ENCODE measurements around the gene MRPL10.

Gene MRPL10

DNA sequence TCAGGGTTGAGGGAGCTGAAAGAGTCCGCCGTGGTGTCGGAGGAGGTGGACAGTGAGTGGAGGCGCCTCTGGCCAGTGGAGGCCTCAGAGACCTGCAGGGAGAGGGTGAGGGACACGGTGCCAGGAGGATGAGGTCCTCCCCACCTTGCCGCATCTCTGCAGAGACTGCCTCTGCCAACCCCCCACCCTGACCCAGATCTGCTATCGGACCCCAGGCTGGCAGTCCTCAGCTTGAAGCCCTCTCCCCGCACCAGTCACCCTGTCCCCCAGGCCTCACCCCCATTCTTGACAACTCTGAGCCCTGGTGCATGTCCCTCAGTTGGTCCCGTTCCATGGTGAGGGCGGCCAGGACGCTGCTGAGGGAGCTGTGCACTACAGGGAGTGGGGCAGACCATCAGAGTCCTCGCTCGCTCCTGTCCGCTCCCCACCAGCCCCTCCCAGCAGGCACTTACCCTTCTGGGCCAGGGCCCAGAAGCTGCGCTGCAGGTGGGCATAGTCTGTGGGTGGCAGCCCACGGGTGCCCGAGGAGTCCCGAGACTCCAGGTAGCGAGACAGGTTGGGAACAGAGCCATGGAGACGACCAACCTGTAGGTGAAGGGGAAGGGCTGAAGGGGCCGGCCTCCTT, 15.1 kb downstream of the MRPL10 start:
- Histone ChIP-seq H3K4me1 (ENCODE audit: insufficient read depth, low read length) (peaks cover 11% of the 10 kb centered on the region), H3K9ac (ENCODE audit: low read length) (no peak overlapping the region), H3K27ac (ENCODE audit: low read depth, low read length) (no peak overlapping the region), H3K9me3 (ENCODE audit: low read length) (no peaks in the 10 kb centered on the region), H3K36me3 (ENCODE audit: insufficient read depth, low read length) (peaks cover 17% of the 10 kb centered on the region), H3K4me3 (ENCODE audit: low read depth in 1 of 2, low read length in 2 of 2) (no peak overlapping the region), H3K27me3 (ENCODE audit: control insufficient read depth in 1 of 2, insufficient read depth in 2 of 2, low read length in 2 of 2) (no peaks in the 10 kb centered on the region)

- Histone ChIP-seq H3K27ac (ENCODE audit: low read depth, low read length) (no peak overlapping the region), H3K4me3 (ENCODE audit: low read depth in 1 of 2, low read length in 2 of 2) (no peak overlapping the region), H3K27me3 (ENCODE audit: control insufficient read depth in 1 of 2, insufficient read depth in 2 of 2, low read length in 2 of 2) (no peaks in the 10 kb centered on the region), H3K36me3 (ENCODE audit: insufficient read depth, low read length) (peaks cover 26% of the 10 kb centered on the region), H3K9ac (ENCODE audit: low read length) (no peak overlapping the region), H3K4me1 (ENCODE audit: insufficient read depth, low read length) (peaks cover 2% of the 10 kb centered on the region), H3K9me3 (ENCODE audit: low read length) (no peaks in the 10 kb centered on the region)
Measured at GRCh38 chr17:47815106-47815918, 16.0 kb downstream of the MRPL10 start.

DNA sequence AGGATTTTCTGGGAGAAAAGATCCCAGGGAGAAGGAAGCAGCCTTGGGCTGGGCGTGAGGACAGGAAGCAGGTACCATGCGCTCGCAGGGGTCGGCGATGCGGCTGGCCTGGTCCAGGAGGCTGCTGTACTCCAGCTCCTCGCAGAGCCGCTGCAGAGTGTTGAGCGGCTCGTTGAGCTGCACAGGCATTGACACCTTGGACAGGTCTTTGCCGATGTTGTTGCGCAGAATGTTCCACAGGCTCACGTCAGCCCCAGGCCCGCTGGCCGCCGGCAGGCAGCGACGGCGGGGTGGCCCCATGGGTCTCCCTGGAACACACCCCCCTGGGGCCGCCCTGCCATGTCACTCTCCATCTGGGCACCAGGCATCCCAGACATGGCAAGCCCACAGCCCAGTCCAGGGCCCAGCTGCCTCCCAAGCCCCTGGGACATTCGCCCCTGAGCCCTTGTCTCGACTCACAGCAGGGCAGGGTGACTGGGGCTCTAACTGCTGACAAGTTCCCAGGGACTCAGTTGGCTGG, 17.8 kb downstream of the MRPL10 start:
- H3K27ac ChIP-seq (ENCODE audit: low read depth, low read length) = no peak overlapping the region
- H3K36me3 ChIP-seq (ENCODE audit: insufficient read depth, low read length) = peaks cover 32% of the 10 kb centered on the region
- H3K4me1 ChIP-seq (ENCODE audit: insufficient read depth, low read length) = no peaks in the 10 kb centered on the region
- H3K27me3 ChIP-seq (ENCODE audit: control insufficient read depth in 1 of 2, insufficient read depth in 2 of 2, low read length in 2 of 2) = no peaks in the 10 kb centered on the region
- H3K9me3 ChIP-seq (ENCODE audit: low read length) = no peaks in the 10 kb centered on the region
- no peak overlapping the region for H3K9ac ChIP-seq (ENCODE audit: low read length)
- no peak overlapping the region for H3K4me3 ChIP-seq (ENCODE audit: low read depth in 1 of 2, low read length in 2 of 2)

- no peak overlapping the region for H3K9ac ChIP-seq (ENCODE audit: low read length)
- H3K27ac ChIP-seq (ENCODE audit: low read depth, low read length) = no peak overlapping the region
- H3K9me3 ChIP-seq (ENCODE audit: low read length) = no peaks in the 10 kb centered on the region
- peaks cover 36% of the 10 kb centered on the region for H3K36me3 ChIP-seq (ENCODE audit: insufficient read depth, low read length)
- no peaks in the 10 kb centered on the region for H3K4me1 ChIP-seq (ENCODE audit: insufficient read depth, low read length)
- no peaks in the 10 kb centered on the region for H3K27me3 ChIP-seq (ENCODE audit: control insufficient read depth in 1 of 2, insufficient read depth in 2 of 2, low read length in 2 of 2)
- no peak overlapping the region for H3K4me3 ChIP-seq (ENCODE audit: low read depth in 1 of 2, low read length in 2 of 2)
Measured at GRCh38 chr17:47813077-47813476, 18.3 kb downstream of the MRPL10 start.

GRCh38 chr17:47812146-47812920, 19.0 kb downstream of the MRPL10 start:
- H3K36me3 ChIP-seq (ENCODE audit: insufficient read depth, low read length) = peaks cover 42% of the 10 kb centered on the region

GRCh38 chr17:47811709-47812108, 19.6 kb downstream of the MRPL10 start:
- no peaks in the 10 kb centered on the region for H3K27me3 ChIP-seq (ENCODE audit: control insufficient read depth in 1 of 2, insufficient read depth in 2 of 2, low read length in 2 of 2)
- H3K4me1 ChIP-seq (ENCODE audit: insufficient read depth, low read length) = no peaks in the 10 kb centered on the region
- H3K9me3 ChIP-seq (ENCODE audit: low read length) = no peaks in the 10 kb centered on the region
- H3K4me3 ChIP-seq (ENCODE audit: low read depth in 1 of 2, low read length in 2 of 2) = no peak overlapping the region
- H3K27ac ChIP-seq (ENCODE audit: low read depth, low read length) = no peak overlapping the region
- H3K36me3 ChIP-seq (ENCODE audit: insufficient read depth, low read length) = peaks cover 38% of the 10 kb centered on the region
- H3K9ac ChIP-seq (ENCODE audit: low read length) = no peak overlapping the region

More at GRCh38 chr17:47812146-47812920, 19.0 kb downstream of the MRPL10 start:
- H3K27me3 ChIP-seq (ENCODE audit: control insufficient read depth in 1 of 2, insufficient read depth in 2 of 2, low read length in 2 of 2) = no peaks in the 10 kb centered on the region
- no peaks in the 10 kb centered on the region for H3K4me1 ChIP-seq (ENCODE audit: insufficient read depth, low read length)
- no peak overlapping the region for H3K27ac ChIP-seq (ENCODE audit: low read depth, low read length)
- no peak overlapping the region for H3K9ac ChIP-seq (ENCODE audit: low read length)
- H3K4me3 ChIP-seq (ENCODE audit: low read depth in 1 of 2, low read length in 2 of 2) = no peak overlapping the region
- no peaks in the 10 kb centered on the region for H3K9me3 ChIP-seq (ENCODE audit: low read length)

DNA sequence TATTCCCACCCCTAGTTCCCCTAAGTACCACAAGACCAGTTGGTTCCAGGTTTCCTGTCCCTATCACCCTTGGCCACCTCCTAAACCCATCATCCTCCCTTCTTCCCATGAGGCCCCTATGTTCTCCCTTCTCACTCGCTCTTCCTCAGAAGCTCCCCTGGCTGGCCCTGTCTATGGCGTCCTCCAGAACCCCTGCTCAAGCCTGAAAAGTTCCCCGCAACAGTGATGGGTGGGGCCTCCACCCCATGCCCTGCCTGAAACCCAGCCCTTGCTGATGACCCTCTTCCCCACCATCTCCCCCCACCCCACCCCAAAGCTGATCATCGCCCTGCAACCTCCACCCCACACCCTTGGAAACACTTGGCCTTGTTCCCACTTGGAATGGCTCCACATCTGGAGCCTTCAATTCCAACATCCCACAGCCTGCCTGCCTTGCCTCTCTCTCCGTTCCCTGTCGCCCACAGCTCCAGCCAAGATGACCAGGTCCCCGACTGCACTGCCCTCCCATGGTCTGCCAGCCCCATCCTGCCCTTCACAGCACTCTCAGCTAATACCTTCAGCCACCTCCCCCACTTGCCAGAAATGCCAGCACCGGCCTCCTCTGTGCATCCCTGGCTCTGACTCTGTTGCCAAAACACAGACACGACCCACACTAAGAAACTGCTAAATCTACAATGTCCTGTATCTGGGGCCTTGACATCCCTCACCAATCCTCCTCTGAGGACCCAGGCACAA, 20.3 kb downstream of the MRPL10 start:
- no peaks in the 10 kb centered on the region for H3K4me1 ChIP-seq (ENCODE audit: insufficient read depth, low read length)
- no peak overlapping the region for H3K27ac ChIP-seq (ENCODE audit: low read depth, low read length)
- no peak overlapping the region for H3K4me3 ChIP-seq (ENCODE audit: low read depth in 1 of 2, low read length in 2 of 2)
- H3K9me3 ChIP-seq (ENCODE audit: low read length) = no peaks in the 10 kb centered on the region
- H3K27me3 ChIP-seq (ENCODE audit: control insufficient read depth in 1 of 2, insufficient read depth in 2 of 2, low read length in 2 of 2) = no peaks in the 10 kb centered on the region
- H3K36me3 ChIP-seq (ENCODE audit: insufficient read depth, low read length) = peaks cover 34% of the 10 kb centered on the region
- no peak overlapping the region for H3K9ac ChIP-seq (ENCODE audit: low read length)

- peaks cover 34% of the 10 kb centered on the region for H3K36me3 ChIP-seq (ENCODE audit: insufficient read depth, low read length)
- no peak overlapping the region for H3K9ac ChIP-seq (ENCODE audit: low read length)
- H3K27me3 ChIP-seq (ENCODE audit: control insufficient read depth in 1 of 2, insufficient read depth in 2 of 2, low read length in 2 of 2) = no peaks in the 10 kb centered on the region
- H3K27ac ChIP-seq (ENCODE audit: low read depth, low read length) = no peak overlapping the region
- no peaks in the 10 kb centered on the region for H3K9me3 ChIP-seq (ENCODE audit: low read length)
- H3K4me1 ChIP-seq (ENCODE audit: insufficient read depth, low read length) = no peaks in the 10 kb centered on the region
- H3K4me3 ChIP-seq (ENCODE audit: low read depth in 1 of 2, low read length in 2 of 2) = no peak overlapping the region
Measured at GRCh38 chr17:47810200-47810821, 21.0 kb downstream of the MRPL10 start.

DNA sequence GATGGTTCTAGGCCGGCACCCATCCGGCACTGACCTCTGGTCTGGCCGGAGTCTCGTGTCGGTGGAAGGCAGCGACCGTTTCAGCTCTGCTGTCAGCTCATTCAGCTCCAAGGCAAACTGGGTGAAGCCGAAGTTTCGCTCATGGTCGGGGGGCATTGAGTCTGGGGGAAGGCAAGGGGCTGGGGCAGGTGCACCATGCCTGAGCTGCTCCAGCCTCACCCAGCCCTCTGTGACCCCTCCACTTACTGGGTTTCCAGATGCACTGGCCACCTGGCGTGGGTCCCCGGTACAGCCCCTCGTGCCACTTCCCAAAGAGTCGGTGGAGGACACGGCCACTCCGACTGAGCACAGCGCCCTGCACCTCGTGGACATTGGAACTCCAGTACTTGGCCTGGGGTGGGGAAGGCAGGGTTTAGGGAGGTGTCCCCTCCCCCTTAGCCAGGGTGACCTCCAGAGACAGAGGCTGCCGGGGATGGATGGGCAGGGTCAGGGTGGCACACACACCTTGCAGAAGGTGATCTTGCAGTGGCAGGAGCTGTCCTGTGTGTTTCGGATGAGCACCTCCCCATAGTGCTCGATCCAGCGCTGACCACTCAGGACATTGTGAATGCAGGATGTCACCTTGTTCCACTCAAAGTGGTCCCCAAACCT, 22.4 kb downstream of the MRPL10 start:
- Histone ChIP-seq H3K27ac (ENCODE audit: low read depth, low read length) (no peak overlapping the region), H3K27me3 (ENCODE audit: control insufficient read depth in 1 of 2, insufficient read depth in 2 of 2, low read length in 2 of 2) (no peaks in the 10 kb centered on the region), H3K4me1 (ENCODE audit: insufficient read depth, low read length) (no peaks in the 10 kb centered on the region), H3K9me3 (ENCODE audit: low read length) (no peaks in the 10 kb centered on the region), H3K9ac (ENCODE audit: low read length) (no peak overlapping the region), H3K4me3 (ENCODE audit: low read depth in 1 of 2, low read length in 2 of 2) (no peak overlapping the region), H3K36me3 (ENCODE audit: insufficient read depth, low read length) (peaks cover 34% of the 10 kb centered on the region)

DNA sequence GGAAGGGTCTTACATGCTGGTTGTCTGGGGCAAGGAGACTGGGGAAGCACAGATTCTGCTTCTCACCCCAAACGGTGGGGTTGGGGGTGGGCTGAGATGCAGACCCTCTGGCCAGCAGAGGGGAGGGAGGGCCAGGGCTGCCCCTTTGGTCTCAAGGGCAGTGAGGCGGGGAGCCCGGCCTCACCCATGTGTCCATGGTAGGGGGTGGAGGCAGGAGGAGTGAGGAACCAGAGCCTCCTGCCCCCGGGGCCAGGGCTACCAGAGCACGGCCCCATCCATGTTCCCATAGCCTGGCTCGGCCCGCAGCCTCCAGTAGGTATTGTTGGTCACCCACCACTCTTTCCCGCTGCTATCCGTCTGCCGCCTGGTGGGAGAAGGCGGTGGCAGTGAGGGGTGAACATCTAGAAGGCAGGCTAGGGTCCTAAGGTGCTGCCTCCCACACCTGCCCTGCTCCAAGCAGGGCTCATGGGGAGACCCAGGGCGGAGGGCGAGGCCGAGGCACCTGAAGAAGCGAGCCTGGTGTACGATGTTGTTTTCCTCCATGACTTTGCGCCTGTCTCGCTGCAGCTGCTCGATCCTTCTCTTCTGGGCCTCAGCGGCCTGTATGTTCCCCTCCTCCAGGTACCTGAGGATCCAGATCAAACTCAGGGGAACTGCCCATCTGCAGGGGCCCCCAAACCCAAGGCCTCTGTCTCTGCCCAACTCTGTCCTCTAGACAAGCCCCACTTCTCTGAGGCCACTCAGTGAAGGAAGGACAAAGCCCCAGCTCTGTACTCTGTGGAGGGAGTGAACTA, 23.1 kb downstream of the MRPL10 start:
- H3K4me1 ChIP-seq (ENCODE audit: insufficient read depth, low read length) = no peaks in the 10 kb centered on the region
- H3K9ac ChIP-seq (ENCODE audit: low read length) = no peak overlapping the region
- peaks cover 34% of the 10 kb centered on the region for H3K36me3 ChIP-seq (ENCODE audit: insufficient read depth, low read length)
- H3K9me3 ChIP-seq (ENCODE audit: low read length) = no peaks in the 10 kb centered on the region
- no peaks in the 10 kb centered on the region for H3K27me3 ChIP-seq (ENCODE audit: control insufficient read depth in 1 of 2, insufficient read depth in 2 of 2, low read length in 2 of 2)
- H3K27ac ChIP-seq (ENCODE audit: low read depth, low read length) = no peak overlapping the region
- H3K4me3 ChIP-seq (ENCODE audit: low read depth in 1 of 2, low read length in 2 of 2) = no peak overlapping the region

Measured in muscle layer of colon (tissue), 2 donors.